Raji (cell line): ENCODE data around the gene PAPLN.

Source experiments
- POLR2A ChIP-seq: IDR thresholded peaks from 2 replicates; pipeline ENCODE4 v1.6.1; 2011; ENCODE audit warnings: low read depth, low read length, control low read depth; ENCODE audit not compliant: insufficient read depth

The PAPLN gene

DNA sequence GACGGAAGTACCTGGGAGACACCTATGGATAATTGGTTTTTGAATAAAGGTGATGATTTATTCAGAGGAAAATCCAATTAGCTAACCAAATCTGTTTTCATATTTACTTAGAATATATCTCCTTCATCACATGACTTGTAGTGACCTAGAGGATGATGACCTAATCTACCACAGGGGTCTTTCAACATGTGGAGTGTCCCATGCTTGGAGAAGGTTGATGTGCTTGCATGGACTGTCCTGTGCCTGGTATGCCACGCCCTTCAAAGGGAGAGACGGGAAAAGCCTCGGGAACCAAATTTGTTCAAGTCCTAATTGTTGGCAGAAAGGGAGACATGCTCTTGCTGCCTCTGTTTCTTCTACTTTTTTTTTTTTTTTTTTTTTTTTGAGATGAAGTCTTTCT, 11.8 kb upstream of the PAPLN start:
- TF ChIP-seq POLR2A = no peak

DNA sequence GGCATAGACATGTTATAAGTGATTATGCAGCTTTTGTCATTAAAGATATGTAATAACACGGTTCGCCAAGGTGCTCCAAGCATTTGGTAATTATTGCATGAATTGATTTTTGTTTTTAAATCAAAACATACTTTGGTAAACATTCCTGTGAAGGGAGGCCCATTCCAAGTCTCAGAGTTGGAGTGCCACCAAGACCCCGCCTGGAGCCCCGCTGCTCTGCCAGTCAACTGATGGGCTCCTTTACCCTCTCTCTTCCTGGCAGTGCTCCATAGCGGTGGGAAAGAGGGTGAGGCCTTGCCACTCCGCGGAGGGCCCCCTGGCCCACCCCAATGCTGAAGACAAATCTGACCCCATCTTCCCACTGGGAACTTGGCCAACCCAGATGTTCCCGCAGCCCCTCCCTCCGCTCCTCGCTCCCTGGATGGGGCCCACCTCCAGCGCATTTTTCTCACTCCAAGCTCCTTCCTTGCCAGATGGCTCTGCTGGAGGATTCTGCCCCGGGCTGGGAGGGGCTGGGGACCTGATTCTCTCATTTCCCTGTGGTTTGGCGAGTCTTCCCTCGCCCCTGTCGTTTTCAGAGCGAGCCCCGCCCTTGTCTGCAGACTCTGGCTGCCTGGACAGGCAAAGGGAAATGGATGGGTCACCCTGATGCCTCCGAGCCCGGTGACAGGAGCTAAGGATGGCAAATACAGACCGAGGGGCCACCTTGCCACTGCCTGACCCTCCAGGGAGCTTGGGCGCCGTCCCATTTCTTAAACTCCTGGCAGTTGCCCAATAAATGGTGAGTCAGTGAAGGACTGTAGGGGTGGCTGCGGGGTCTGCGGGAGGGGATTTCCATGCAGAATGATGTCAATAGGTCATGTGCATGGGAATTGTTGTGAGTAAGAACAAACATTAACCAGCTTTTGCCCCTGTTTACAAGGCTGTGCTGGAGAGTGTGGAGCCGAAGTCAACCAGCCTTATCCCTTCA, 9.2 kb upstream of the PAPLN start:
- TF ChIP-seq POLR2A = no peak

DNA sequence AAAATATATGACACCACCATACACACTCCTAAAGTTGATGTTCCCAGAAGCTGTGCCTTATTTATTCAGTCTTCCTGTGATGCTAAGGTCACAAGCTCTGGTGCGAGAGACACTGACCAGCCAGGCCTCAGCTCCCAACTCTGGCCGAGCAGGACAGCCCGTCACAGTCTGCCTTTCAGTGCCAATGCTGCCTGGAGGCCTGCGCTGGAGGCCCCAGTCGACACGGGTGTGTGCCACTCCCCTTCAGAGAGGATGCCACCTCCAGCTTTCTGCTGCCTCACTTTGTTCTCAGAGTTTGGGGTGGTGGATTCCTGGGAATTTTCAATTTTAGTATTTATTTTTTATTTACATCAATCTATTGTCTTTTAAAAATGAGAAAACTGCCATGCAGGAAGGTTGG, 7.3 kb upstream of the PAPLN start:
- TF ChIP-seq POLR2A = no peak

DNA sequence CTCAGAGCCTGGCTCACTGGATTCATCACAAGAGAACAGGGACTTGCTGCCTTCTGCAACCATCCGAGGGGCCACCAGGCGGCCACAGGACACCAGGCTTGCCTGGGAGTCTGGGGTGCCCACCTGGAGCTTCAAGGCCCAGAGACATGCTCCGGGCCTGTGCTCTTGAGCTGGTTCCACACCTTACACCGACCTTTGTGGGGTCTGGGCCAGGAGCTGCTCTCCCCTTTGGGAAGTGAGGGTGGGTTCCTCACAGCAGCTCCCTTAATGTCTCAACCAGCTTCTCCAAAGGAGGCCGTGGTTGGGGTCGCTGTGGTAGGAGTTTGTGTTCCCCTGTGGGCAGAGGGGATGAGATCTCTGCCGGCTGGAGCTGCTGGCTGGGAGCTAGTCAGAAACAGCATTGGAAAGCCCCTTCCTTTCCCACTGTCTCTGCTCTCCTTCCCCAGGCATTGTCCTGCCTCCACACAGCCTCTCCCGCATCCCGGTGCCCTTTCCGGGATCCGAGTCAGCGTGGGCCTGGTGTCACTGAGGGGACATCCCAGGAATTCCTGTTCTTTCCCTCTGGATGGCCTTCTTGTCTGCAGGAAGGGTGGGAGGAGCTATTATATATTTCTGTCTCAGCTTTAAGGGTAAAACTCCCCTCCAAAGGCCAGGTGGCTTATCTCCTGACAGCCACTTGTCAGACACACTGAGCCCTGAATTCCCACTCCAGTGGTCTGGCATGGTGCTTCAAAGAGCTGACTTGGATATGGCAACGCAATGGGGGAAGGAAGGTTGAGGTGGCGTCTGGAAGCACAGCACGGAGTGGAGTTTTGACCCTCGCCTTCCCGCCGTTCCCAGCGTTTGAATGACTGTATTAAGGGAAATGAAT, 5.1 kb upstream of the PAPLN start:
- TF ChIP-seq POLR2A = no peak

DNA sequence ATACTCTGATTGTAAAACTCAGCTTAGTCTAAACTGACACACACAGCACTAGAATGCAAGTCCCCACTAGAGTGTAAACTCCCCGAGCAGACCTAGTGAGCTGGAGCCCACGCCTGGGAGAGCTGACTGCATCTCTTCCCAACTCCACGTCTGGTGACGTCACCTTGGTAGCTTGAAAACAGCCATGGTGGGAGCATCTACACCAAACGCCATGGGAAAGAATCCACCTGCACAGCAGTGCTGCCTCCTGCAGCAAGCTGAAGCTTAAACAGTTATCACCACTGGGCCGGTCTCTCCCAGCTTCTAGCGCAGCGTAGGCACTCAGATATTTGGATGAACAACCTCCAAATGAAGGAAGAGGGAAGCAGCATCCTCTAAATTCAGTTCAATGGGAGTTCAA, 4.3 kb upstream of the PAPLN start:
- no peak for TF ChIP-seq POLR2A

DNA sequence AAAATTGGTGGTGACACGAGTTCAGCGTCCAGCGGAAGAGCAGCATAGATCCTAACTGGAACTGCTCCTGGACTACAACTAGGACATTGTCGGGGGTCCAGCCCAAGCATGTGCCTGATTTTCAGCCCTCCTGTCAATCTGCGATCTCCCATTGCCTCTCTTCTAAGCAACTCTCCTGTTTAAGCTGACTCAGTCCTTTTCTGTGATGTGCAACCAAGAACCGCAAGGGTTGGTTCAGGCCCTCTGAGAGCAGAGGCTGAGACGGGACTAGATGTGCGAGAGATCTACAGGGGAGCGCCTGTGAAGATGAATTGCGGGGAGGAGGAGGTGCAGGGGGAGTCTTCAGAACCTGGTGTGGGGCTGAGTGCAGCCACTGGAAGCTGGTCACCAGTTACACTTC, 3.7 kb upstream of the PAPLN start:
- TF ChIP-seq POLR2A = no peak

DNA sequence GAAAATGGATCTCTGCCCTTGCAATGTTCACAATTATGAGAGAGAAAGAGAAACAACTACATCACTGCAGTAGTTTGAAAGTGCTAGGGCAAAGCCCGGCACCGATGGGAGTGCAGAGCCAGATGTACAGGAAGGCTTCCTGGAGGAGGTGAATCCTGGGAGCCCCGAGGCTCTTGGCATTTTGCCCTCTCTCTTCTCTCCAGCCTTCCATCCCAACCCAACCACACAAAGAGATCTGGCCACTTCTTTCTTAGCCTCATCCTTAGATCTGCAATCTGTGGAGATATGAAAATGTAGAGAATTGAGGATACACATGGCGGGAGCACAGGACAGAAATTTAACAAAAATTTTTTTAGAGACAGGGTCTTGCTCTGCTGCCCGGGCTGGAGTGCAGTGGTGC, 3.3 kb upstream of the PAPLN start:
- no peak for TF ChIP-seq POLR2A

DNA sequence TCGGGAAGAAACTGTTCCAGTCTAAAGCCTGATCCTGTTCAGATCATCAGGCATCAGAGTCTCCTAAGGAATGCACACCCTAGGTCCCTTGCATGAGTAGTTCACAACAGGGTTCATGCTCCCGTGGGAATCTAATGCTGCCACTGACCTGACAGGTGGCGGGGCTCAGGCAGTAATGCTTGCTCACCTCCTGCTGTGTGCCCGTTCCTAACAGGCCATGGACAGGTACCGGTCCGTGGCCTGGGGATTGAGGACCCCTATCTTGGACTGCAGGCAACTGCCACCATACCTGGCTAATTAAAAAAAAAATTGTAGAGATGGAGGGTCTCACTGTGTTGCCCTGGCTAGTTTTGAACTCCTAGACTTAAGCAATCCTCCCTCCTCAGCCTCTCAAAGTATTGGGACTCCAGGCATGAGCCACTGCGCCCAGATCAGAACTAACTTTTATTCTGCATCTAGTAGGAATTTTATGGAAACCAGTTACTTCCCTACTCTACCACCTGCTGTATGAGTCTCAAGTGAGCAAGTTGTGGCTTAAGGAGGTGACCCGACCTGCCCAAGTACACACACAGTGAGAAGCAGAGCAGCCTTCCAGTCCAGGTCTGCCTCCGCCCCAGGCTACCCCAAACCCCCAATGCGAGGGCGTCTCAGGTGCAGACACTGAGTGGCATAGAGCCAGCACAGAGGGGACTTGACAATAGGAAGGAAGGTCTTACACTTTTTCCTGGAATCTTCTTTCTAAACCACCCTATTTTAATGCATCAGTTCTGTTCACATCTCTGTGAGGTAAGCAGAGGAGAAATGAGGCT, 2.5 kb upstream of the PAPLN start:
- TF ChIP-seq POLR2A = no peak

DNA sequence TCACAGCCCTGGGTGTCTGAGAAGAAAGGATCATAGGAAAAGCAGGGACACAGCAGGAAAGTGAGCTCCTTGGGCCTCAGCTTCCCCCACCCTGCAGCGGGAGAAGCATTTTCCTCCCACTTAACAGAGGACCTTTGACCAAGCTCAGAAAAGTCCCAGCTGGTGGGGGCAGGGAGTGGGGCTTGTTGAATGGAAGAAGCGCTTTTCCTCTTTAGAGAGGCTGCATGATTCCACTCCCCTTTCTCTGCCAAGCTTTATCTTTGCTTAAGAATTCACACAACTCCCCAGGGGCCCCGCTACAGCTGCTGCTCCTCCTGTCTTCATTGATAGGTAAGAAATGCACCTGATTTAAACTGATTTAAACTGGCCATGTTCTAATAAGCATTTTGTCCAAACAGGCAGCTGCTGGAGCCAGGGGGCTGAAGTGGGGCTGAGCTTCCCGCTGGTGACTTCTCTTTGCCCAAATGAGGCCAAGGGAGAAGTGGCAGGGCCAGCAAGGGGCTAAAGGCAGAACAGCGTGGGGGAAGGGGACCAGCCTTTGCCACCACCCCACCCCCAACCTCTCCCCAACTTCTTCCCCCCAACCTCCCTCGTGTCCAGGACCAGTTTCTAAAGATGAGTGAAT, 1.7 kb upstream of the PAPLN start:
- TF ChIP-seq POLR2A = no peak

DNA sequence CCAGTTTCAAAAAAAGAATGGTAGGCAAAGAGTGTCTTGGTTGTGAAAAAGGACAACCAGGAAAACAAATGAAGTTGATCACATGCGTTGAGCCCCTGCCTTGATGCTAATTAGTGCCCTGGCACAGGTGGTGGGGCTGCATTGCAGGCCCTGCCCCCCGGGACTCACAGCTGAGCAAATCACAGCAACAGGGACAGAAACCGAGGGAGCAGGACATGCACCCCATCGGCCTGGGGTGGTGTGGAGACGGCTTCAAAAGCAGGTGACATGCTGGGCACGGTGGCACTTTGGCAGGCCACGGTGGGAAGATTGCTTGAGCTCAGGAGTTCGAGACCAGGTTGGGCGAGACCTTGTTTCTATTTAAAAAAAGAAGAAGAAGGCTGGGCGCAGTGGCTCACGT, 1.1 kb upstream of the PAPLN start:
- no peak for TF ChIP-seq POLR2A

DNA sequence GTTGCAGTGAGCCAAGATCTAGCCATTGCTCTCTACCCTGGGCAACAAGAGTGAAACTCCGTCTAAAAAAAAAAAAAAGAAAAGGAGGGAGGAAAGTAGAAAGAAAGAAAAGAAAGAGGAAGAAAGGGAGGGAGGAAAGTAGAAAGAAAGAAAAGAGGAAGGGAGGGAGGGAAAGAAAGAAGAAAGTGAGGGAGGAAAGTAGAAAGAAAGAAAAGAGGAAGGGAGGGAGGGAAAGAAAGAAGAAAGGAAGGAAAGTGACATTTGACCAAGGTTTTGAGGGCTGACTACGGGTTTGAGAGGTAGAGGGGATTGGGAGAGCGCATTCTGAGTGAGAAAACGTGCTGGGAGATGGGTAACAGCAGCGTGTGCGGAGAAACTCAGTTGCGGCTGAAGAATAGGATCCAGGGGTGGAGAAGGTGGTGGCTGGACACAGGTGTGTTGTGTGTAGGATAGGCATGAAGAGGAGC, 521 bp upstream of the PAPLN start:
- no peak for TF ChIP-seq POLR2A

DNA sequence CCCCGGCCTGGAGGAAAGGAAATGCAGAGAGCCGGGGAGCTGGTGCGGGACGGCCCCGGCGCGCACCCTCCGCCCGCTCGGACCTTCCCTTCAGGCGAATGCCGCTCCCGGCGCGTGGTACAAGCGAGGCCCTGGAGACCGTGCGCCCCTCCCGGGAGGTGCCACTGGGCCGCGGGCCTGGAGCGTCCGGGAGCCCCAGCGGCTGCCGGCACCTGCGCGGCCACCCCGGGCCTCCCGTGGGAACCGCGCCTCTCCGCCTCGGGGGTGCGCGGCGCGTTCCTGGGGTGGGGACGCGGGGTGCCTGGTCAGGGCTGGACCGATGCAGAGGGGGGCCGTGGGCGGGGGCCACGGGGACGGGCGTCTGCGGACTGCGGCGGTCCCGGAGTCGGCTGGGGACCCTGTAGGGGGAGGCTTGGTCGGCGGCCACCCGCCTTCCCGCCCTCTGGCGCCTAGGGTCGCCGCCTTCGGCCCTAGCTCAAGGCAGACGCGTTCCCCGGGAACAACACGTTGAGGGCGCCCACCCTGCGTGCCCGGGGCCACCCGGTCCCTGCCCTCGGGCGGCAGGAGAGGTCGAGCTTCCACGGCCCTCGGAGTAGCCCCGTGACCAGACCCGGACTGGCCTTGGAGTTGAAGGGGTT, 599 bp downstream of the PAPLN start:
- TF ChIP-seq POLR2A = no peak

DNA sequence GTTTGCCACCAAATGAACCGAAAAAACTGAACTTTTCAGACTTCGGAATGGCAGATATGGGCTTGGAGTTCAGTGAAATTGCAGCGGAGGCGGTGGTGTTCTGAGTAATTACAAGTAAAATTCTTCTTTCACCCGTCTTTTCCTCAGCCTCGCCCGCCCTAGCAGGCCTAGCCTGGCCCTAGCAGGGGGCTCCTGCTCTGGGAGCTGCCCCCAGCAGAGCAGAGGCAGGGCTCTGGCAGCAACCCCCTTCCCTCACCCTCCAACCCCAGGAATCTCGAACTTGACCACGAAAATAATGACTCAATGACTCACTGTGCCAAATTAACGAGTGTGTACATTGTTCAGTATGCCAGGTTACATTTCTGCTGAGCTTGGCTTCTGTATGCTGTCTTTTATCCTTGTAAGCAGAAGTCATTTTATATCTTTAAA, 1.1 kb downstream of the PAPLN start:
- no peak for TF ChIP-seq POLR2A

DNA sequence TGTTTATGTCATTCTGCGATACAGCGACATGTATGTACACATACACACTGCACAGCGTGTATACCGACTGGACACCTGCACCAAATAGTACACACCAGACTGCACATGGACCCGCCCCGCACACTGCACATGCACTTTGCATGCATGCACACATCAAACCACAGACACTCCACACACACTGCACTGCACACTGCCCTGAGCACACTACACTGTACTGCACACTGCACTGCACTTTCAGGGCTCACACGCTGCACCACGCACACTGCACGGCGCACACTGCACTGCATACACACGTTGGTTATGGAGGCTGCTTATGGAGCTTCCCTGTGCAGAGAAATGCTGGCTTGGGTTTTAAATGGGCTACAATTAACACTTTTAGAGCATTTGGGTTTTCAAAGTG, 1.6 kb downstream of the PAPLN start:
- TF ChIP-seq POLR2A = no peak
